G401 (cell line): ENCODE measurements around the gene SCNM1. TPM values are rescaled to one million over a fixed set of nuclear protein-coding genes. Genes with fewer than 3 reads are reported as not detected.

Source experiments
- total RNA-seq: library from RNA; depleted of rRNA; stranded (reverse); fragments of >200 nt; shearing (Covaris generic); gene quantifications from 2 replicates; pipeline ENCODE4 v1.2.3, GENCODE V29; 2014; rRNA removed

The SCNM1 gene
- total RNA-seq, 1 experiment from 2014 or later = 57.7 TPM

Other genes starting within 250 kb of the SCNM1 start
- 28.2 and 33.5 TPM in 2 replicates for gene SETDB1, start 239.8 kb upstream of the SCNM1 start, total RNA-seq
- gene CERS2, start 191.3 kb upstream of the SCNM1 start, total RNA-seq = 38.3 and 68.8 TPM in 2 replicates
- gene ANXA9, start 183.9 kb upstream of the SCNM1 start, total RNA-seq = 2.7 and 3.6 TPM in 2 replicates
- gene MINDY1, start 159.2 kb upstream of the SCNM1 start, total RNA-seq = 8.1 and 12.7 TPM in 2 replicates
- 9.4 and 12.0 TPM in 2 replicates for gene PRUNE1, start 157.7 kb upstream of the SCNM1 start, total RNA-seq
- gene BNIPL, start 129.6 kb upstream of the SCNM1 start, total RNA-seq = not detected in 2 replicates
- 0.07 TPM in 1 of 2 replicates, not detected in the other for gene C1orf56, start 118.4 kb upstream of the SCNM1 start, total RNA-seq
- 54.4 and 84.6 TPM in 2 replicates for gene CDC42SE1, start 106.5 kb upstream of the SCNM1 start, total RNA-seq
- 8.1 and 11.0 TPM in 2 replicates for gene MLLT11, start 105.7 kb upstream of the SCNM1 start, total RNA-seq
- gene GABPB2, start 95.4 kb upstream of the SCNM1 start, total RNA-seq = 4.6 and 7.8 TPM in 2 replicates
- gene SEMA6C, start 19.5 kb upstream of the SCNM1 start, total RNA-seq = 2.0 TPM in 2 replicates
- gene TNFAIP8L2, start 9.5 kb upstream of the SCNM1 start, total RNA-seq = not detected in 2 replicates
- gene LYSMD1, start 242 bp upstream of the SCNM1 start, total RNA-seq = 6.2 and 8.9 TPM in 2 replicates
- gene TMOD4, start 9.8 kb downstream of the SCNM1 start, total RNA-seq = not detected in 2 replicates
- 71.9 and 80.9 TPM in 2 replicates for gene VPS72, start 24.1 kb downstream of the SCNM1 start, total RNA-seq
- 39.1 and 60.1 TPM in 2 replicates for gene PIP5K1A, start 32.4 kb downstream of the SCNM1 start, total RNA-seq
- gene PSMD4, start 88.6 kb downstream of the SCNM1 start, total RNA-seq = 242 and 285 TPM in 2 replicates
- 14.6 and 20.3 TPM in 2 replicates for gene ZNF687, start 116.2 kb downstream of the SCNM1 start, total RNA-seq
- gene PI4KB, start 161.3 kb downstream of the SCNM1 start, total RNA-seq = 19.1 and 40.6 TPM in 2 replicates
- 102 and 125 TPM in 2 replicates for gene RFX5, start 181.1 kb downstream of the SCNM1 start, total RNA-seq
- 0.27 TPM in 1 of 2 replicates, not detected in the other for gene SELENBP1, start 206.6 kb downstream of the SCNM1 start, total RNA-seq
- 518 and 580 TPM in 2 replicates for gene PSMB4, start 233.4 kb downstream of the SCNM1 start, total RNA-seq